ENCODE data around the gene ADH7.

ADH7 gene

DNA sequence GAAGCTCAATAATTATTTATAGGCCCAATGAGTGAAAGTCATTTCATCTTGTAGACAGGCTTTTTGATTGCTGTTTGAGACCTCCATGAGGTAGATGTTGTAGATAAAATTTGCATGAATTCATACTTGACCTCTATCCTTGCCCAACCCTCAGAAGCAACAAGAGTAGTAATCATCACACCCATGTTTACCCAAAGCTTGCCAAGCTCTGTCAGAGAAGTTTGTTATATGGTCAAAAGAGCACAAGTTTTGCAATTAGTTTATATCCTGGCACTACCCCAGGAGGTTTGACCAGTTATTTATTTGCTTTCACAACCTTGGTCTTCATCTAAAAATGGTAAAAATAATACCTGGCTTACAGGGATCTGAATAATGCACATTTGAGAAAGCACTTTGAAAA lies 20.7 kb downstream of the ADH7 start:
- Histone ChIP-seq H3K79me2 (ENCODE audit: control insufficient read depth, low read length) (no peaks in the 10 kb centered on the region), H3F3A (ENCODE audit: control insufficient read depth, insufficient read depth) (no peaks in the 10 kb centered on the region), H3K9me3 (ENCODE audit: control insufficient read depth, insufficient read depth, low read length) (no peaks in the 10 kb centered on the region), H3K36me3 (ENCODE audit: control insufficient read depth, low read length) (no peaks in the 10 kb centered on the region), H3K27ac (ENCODE audit: low read depth, low read length) (no peak overlapping the region), H3K27me3 (ENCODE audit: control insufficient read depth, low read length) (no peaks in the 10 kb centered on the region), H3K9me2 (replicated peaks; ENCODE audit: control insufficient read depth, low read length) (no peaks in the 10 kb centered on the region), H3K4me2 (ENCODE audit: low read length) (no peak overlapping the region), H3K4me3 (ENCODE audit: low read length) (no peak overlapping the region), H3K4me1 (ENCODE audit: control insufficient read depth, low read length) (no peaks in the 10 kb centered on the region), H4K20me1 (ENCODE audit: control insufficient read depth, insufficient read depth, low read depth, low read length) (no peaks in the 10 kb centered on the region)
- TF ChIP-seq, protein P1, sequence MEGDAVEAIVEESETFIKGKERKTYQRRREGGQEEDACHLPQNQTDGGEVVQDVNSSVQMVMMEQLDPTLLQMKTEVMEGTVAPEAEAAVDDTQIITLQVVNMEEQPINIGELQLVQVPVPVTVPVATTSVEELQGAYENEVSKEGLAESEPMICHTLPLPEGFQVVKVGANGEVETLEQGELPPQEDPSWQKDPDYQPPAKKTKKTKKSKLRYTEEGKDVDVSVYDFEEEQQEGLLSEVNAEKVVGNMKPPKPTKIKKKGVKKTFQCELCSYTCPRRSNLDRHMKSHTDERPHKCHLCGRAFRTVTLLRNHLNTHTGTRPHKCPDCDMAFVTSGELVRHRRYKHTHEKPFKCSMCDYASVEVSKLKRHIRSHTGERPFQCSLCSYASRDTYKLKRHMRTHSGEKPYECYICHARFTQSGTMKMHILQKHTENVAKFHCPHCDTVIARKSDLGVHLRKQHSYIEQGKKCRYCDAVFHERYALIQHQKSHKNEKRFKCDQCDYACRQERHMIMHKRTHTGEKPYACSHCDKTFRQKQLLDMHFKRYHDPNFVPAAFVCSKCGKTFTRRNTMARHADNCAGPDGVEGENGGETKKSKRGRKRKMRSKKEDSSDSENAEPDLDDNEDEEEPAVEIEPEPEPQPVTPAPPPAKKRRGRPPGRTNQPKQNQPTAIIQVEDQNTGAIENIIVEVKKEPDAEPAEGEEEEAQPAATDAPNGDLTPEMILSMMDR (IDR thresholded peaks at IDR 0.05; ENCODE audit: low read depth, low read length, poor library complexity, severe bottlenecking), result no peak
- TF ChIP-seq EZH2phosphoT487 (IDR thresholded peaks at IDR 0.05; ENCODE audit: borderline replicate concordance, low read length), result no peak

DNA sequence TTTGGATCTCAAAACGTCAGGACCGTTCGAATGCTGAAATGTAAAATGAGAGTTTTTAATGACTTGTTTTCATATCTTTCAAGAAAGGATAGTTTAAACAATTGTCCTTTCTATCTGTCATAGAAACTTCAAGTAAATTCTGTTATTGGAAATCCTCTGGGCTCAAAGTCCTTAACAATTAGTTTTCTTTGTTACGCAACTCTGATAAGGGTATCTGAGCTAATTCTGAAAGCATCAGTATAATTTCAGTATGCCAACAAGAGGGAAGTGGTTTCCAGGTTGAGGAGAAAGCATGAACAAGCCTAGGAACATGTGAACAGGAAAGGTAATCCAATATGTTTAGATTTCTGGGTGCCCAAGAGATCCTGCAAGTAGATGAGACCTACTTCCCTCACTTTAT lies 22.0 kb downstream of the ADH7 start:
- Histone ChIP-seq H3K36me3 (ENCODE audit: control insufficient read depth, low read length) (no peaks in the 10 kb centered on the region), H3K27me3 (ENCODE audit: control insufficient read depth, low read length) (no peaks in the 10 kb centered on the region), H3K4me3 (ENCODE audit: low read length) (no peak overlapping the region), H3K4me2 (ENCODE audit: low read length) (no peak overlapping the region), H4K20me1 (ENCODE audit: control insufficient read depth, insufficient read depth, low read depth, low read length) (no peaks in the 10 kb centered on the region), H3K79me2 (ENCODE audit: control insufficient read depth, low read length) (no peaks in the 10 kb centered on the region), H3K4me1 (ENCODE audit: control insufficient read depth, low read length) (no peaks in the 10 kb centered on the region), H3K27ac (ENCODE audit: low read depth, low read length) (no peak overlapping the region), H3F3A (ENCODE audit: control insufficient read depth, insufficient read depth) (no peaks in the 10 kb centered on the region), H3K9me2 (replicated peaks; ENCODE audit: control insufficient read depth, low read length) (no peaks in the 10 kb centered on the region), H3K9me3 (ENCODE audit: control insufficient read depth, insufficient read depth, low read length) (no peaks in the 10 kb centered on the region)
- no peak for TF ChIP-seq EZH2phosphoT487 (IDR thresholded peaks at IDR 0.05; ENCODE audit: borderline replicate concordance, low read length)
- TF ChIP-seq, protein P1 (IDR thresholded peaks at IDR 0.05; ENCODE audit: low read depth, low read length, poor library complexity, severe bottlenecking), result no peak

DNA sequence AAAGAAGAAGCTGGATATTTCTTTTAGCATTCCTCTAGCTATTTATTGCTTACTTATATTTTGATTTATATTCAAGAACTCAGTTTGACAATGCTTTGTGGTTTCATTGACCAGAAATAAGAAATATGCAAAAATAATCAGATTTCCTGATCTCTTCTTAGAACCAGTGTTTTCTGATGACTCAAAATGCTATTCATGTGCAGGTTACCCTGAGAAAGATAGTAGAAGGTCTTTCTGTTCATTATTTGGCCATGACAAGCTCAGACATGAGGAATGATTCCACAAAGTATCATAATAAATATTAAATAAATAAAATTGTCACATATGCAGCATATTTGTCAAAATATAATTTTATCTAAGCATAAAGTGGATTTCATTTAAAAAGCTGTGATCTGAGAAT lies 24.1 kb downstream of the ADH7 start:
- Histone ChIP-seq H3F3A (ENCODE audit: control insufficient read depth, insufficient read depth) (no peaks in the 10 kb centered on the region), H3K4me3 (ENCODE audit: low read length) (no peak overlapping the region), H3K9me2 (replicated peaks; ENCODE audit: control insufficient read depth, low read length) (no peaks in the 10 kb centered on the region), H3K4me1 (ENCODE audit: control insufficient read depth, low read length) (no peaks in the 10 kb centered on the region), H3K27me3 (ENCODE audit: control insufficient read depth, low read length) (no peaks in the 10 kb centered on the region), H4K20me1 (ENCODE audit: control insufficient read depth, insufficient read depth, low read depth, low read length) (no peaks in the 10 kb centered on the region), H3K9me3 (ENCODE audit: control insufficient read depth, insufficient read depth, low read length) (no peaks in the 10 kb centered on the region), H3K36me3 (ENCODE audit: control insufficient read depth, low read length) (no peaks in the 10 kb centered on the region), H3K79me2 (ENCODE audit: control insufficient read depth, low read length) (no peaks in the 10 kb centered on the region), H3K4me2 (ENCODE audit: low read length) (no peak overlapping the region), H3K27ac (ENCODE audit: low read depth, low read length) (no peak overlapping the region)
- TF ChIP-seq, protein P1 (IDR thresholded peaks at IDR 0.05; ENCODE audit: low read depth, low read length, poor library complexity, severe bottlenecking), result no peak
- no peak for TF ChIP-seq EZH2phosphoT487 (IDR thresholded peaks at IDR 0.05; ENCODE audit: borderline replicate concordance, low read length)

DNA sequence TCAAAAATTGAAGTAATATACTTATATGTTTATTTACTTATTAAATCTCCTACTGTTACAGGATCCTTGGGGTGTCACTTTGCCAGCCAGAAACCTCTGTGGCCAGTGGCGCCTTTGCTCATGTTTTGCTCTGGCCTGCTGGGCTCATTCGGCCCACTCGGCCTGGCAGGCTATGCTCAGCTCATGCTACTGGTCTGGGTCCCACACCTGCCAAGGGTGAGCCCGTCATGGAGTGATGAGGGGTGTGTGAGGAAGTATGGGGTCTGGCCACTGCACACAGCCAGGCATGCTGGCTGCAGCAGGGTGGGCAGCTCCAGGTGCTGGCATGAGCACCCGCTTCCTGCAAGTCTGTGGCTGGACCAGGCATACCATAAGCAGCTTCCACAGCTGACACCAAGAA lies 25.1 kb downstream of the ADH7 start:
- H3K4me2 ChIP-seq (ENCODE audit: low read length), result no peak overlapping the region
- H3K9me2 ChIP-seq (replicated peaks; ENCODE audit: control insufficient read depth, low read length), result no peaks in the 10 kb centered on the region
- peaks cover 3% of the 10 kb centered on the region; the same call in 1 of the 2 replicates for H3K27me3 ChIP-seq (ENCODE audit: control insufficient read depth, low read length)
- no peaks in the 10 kb centered on the region for H3F3A ChIP-seq (ENCODE audit: control insufficient read depth, insufficient read depth)
- H3K9me3 ChIP-seq (ENCODE audit: control insufficient read depth, insufficient read depth, low read length), result no peaks in the 10 kb centered on the region
- H3K4me3 ChIP-seq (ENCODE audit: low read length), result no peak overlapping the region
- H4K20me1 ChIP-seq (ENCODE audit: control insufficient read depth, insufficient read depth, low read depth, low read length), result no peaks in the 10 kb centered on the region
- no peaks in the 10 kb centered on the region for H3K36me3 ChIP-seq (ENCODE audit: control insufficient read depth, low read length)
- no peak overlapping the region for H3K27ac ChIP-seq (ENCODE audit: low read depth, low read length)
- no peaks in the 10 kb centered on the region for H3K4me1 ChIP-seq (ENCODE audit: control insufficient read depth, low read length)
- no peak for TF ChIP-seq EZH2phosphoT487 (IDR thresholded peaks at IDR 0.05; ENCODE audit: borderline replicate concordance, low read length)
- no peaks in the 10 kb centered on the region for H3K79me2 ChIP-seq (ENCODE audit: control insufficient read depth, low read length)
